ENCODE results near the gene CTU2.

CTU2 gene

GRCh38 chr16:88760424-88761142 lies 54.3 kb downstream of the CTU2 start:
- H3K4me3 ChIP-seq (ENCODE audit: low read length), result no peak overlapping the region
- DNase-seq (ENCODE audit: low read depth), result no peak
- no peak for TF ChIP-seq CTCF (IDR thresholded peaks at IDR 0.05; ENCODE audit: insufficient read depth, low read depth, low read length, missing control alignments)

GRCh38 chr16:88761143-88761534 lies 54.8 kb downstream of the CTU2 start:
- no peak overlapping the region for H3K4me3 ChIP-seq (ENCODE audit: low read length)
- DNase-seq (ENCODE audit: low read depth), result no peak
- TF ChIP-seq CTCF (IDR thresholded peaks at IDR 0.05; ENCODE audit: insufficient read depth, low read depth, low read length, missing control alignments), result no peak

GRCh38 chr16:88761830-88762229 lies 55.5 kb downstream of the CTU2 start:
- DNase-seq (ENCODE audit: low read depth), result no peak
- H3K4me3 ChIP-seq (ENCODE audit: low read length), result no peak overlapping the region
- no peak for TF ChIP-seq CTCF (IDR thresholded peaks at IDR 0.05; ENCODE audit: insufficient read depth, low read depth, low read length, missing control alignments)

- no peak for DNase-seq (ENCODE audit: low read depth)
- H3K4me3 ChIP-seq (ENCODE audit: low read length), result no peak overlapping the region
- no peak for TF ChIP-seq CTCF (IDR thresholded peaks at IDR 0.05; ENCODE audit: insufficient read depth, low read depth, low read length, missing control alignments)
These were observed 56.1 kb downstream of the CTU2 start for GRCh38 chr16:88762258-88762870.

GRCh38 chr16:88762941-88763340 lies 56.6 kb downstream of the CTU2 start:
- no peak for DNase-seq (ENCODE audit: low read depth)
- no peak for TF ChIP-seq CTCF (IDR thresholded peaks at IDR 0.05; ENCODE audit: insufficient read depth, low read depth, low read length, missing control alignments)
- no peak overlapping the region for H3K4me3 ChIP-seq (ENCODE audit: low read length)

DNA sequence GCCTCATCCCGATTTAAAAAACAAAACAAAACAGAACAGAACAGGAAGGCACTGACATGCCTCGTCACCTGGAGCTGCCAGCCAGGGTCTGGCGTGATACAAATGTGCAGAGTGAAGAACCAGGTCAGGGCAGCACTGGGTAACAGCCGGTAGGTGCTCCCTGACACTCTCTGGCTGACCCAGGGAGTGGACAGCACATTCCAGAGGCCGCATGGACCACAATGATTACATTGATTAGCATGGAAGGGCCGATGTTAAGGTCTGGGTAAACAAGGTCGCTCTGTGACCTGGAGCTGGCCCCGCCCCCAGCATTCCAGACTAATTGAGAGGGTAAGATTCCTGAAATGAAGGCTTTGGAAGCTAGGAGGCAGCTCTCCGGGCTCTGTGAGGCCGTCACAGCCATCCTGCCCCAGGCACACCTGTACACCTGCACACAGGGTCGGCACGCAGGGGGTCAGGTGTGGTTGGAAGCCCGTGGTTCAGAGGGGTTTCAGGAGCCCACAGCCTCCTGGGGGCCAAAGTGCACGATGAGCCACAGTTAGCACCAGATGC lies 57.3 kb downstream of the CTU2 start:
- TF ChIP-seq CTCF (IDR thresholded peaks at IDR 0.05; ENCODE audit: insufficient read depth, low read depth, low read length, missing control alignments), result no peak
- no peak overlapping the region for H3K4me3 ChIP-seq (ENCODE audit: low read length)
- DNase-seq (ENCODE audit: low read depth), result no peak

Data from epithelial cell of esophagus (primary cell).